Forelimb muscle (tissue), 1 donor: ENCODE results near the gene AQP2. TPM values are rescaled to one million over a fixed set of nuclear protein-coding genes. Genes with fewer than 3 reads are reported as not detected.

Experiments
- DNase-seq: peaks from one replicate; pipeline ENCODE4 v3.0.0-alpha.2; 2013; ENCODE audit warnings: low read depth
- polyA plus RNA-seq: library from polyadenylated mRNA; unstranded; fragments of 120-200 nt; gene quantifications from one replicate; pipeline ENCODE4 v1.2.1, GENCODE V29; 2013; ENCODE audit not compliant: insufficient read length

AQP2 gene
- polyA plus RNA-seq, 1 donor = not detected

DNA sequence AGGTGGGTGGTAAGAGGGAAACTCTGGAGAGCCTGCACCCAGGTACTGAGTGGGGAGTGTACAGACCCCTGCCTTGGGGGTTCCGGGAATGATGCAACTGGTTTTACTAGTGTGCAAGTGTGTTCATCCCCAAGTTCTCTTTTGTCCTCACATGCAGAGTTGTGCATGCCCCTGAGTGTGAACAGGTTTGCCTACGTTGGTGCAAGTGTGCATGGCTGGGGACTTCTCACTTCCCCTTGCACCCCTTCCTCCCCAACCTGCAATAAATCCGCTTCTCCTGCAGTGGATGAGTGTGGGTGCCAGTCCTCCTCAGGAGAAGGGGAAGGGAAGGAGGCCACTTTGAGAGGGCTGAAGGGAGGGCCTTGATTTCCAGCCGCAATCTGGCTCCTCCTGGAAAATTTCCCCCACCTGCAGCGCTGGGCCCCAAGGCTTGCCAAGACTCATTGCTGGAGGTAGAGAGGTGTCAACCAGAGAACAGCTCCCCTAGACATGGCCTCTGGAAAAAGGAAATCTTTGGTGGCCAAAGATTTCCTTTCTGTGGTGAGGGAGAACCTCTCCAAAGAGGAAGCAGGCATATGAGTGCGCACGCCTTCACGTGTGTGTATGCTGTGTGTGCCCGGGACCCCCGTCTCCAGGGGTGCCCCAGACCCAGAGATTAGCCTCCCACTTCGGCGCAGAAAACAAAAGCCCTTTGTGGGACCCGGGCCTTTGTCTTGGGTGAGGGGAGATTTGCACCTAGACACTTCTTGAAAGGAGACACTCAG lies 5.5 kb downstream of the AQP2 start:
- no peak for DNase-seq

DNA sequence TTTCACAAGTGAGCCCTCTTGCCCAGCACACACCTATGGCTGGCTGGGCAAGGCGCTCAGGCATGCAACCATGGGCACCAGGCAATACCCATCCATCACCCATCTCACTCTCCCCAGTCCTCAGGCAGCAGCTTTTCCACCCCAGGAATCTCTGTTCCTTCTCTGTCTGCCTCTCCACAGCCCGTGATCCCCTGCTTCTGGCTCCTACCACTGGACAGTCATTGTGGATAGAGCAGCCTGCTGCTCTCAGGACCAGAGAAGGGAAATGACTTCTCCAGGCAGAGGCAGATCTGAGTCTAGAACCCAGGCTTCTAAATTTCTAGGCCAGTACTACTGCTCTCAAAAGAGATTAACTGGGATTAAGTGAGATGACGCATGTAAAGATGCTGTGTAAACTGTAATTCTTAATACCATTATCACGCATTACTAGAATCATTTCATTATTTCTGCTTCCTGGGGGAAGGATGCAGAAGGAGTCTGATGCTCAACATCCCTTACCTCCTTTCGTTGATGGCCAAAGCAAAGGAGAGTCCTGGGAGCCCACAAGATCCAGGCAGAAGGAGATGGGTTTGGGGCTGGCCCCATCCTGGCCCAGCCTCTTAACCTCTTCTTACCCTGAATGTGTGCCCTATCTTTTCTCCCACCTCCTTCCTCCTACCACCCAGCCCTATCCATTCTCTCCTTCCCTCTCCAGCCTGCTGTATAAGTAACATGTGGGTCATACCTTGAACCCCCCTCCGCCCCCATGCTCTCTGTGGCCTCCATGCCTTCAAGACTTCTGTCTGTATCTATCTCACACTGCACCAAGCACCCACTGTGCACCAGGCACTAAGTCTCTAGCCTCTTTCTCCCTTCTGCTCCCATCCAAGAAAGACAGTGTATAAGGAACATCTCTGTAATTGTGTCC lies 6.4 kb downstream of the AQP2 start:
- no peak for DNase-seq

DNA sequence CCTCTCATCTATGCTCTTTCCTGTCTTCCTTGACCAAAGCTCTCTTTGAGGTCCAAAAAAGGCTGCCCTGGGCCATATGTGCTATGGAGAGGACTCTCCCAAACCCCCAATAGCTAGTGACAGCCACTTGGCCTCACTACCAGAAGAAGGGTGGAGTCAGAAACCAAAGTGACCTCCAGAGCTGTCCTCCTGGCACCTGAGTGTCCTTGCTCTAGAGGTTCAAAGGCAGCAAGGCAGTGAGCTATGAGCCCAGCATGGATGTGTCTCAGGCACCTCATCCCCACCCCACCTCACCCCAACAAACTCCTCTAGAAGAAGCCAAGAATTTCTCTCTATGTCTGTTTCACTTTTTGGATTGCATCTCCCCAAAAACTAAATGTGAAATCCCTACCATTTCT lies 7.0 kb downstream of the AQP2 start:
- no peak for DNase-seq

DNA sequence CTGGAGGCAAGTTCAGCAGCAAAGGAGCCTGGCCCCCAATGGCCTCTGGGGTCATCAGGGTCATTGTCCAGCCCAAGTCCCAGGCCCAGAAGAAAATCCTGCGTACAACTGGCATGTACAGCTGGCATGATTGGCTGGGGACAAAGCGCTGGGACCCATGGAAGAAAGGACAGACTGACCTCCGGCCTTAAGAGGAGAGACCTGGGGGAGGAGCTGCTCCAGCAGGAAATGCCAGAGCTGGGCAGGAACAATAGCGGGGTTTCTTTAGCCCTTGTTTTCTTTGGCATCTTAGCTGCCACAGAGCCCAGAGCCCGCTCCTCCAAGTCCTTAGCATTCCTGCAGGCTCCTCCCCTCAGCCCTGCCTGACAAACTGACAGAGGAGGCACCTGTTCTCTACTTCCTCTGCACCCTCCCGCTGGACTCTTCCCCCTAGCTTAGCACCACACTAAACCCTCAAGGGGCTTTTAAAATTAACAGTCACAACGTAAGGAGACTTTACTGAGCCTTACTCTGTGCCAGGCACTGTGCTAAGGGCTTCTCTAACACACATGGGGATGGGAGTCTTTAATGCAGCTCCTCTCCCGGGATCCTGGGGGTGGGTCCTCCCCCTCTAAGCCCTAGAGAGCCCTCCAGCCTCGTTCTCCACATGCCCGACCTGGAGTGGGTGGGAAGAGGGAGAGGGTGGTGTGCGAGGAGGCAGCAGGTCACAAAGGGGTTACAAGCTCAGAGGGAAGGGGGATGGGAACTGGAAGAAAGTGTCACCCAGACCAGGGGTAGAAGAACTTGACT lies 9.3 kb downstream of the AQP2 start:
- DNase-seq = no peak

DNA sequence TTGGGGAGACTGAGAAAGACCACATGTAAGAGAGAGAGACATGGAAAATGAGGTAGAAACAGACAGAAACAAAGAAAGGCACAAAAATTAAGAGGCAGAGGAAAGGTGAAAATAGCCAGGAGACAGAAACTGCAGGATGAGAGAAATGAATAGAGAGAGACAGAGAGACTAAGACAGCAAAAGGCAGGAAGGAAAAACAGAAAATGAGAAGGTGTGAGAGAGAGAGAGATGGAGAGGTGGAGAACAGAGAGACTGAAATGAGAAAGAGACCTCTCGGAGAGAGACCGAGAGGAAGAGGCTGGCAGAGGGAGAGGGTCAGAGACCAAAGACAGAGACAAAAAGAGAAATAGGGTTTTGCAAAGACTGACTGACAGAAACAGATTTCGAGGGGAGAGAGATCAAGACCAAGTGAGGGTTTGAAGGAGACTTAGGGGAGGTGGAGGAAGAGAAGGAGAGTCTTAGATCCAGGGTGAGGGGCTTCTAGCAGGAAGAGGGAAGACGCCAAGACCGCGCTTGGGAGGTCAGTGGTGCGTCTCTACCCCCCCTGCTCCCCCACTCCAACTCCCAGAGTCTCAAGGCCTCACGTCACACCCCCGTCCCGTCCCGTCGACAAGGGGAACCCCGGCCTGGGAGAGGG lies 10.1 kb downstream of the AQP2 start:
- no peak for DNase-seq

DNA sequence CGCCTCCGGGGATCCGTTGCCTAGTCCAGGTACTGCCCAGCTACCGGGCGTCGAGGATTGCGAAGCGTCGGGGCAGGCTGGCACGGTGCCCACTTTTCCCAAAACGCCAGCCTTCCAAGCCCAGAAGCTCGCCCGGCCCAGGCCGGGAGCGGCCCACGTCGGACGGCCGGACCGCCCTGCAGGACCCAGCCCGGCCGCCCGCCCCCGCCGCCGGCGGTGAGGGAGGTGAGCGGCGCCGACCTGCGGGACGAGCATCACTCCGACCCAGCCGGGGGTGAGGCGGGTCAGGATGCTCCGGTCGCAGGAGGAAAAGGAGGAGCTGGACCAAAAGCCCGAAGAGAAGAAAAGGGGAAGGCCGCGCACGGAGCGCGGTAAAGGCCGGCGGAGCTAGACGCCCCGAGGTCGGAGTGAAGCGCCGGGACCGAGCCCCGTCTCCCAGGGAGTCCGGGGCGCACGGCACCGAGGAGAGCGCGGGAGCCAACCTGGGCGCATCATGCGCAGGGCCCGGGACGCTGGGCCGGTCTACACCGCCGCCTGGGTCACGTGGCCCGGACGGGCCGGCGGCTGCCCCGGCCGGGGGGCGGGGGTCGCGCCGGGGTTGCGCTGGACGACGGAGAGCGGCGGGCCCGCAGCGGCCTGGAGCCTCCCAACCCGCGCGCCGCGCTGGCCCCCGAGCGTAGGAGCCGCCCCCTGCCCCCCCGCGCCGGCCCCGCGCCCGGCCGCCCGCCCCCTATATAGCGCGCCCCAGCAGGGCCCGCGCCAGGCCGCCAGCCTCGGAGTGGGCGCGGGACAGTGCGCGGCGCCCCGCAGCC lies 10.8 kb downstream of the AQP2 start, which contains the start of gene AQP5:
Gene AQP5 (plus strand): TSS at position 762 of the 812 bp plus-strand sequence. CDS start 146 bp downstream, outside the sequence.
- DNase-seq = no peak

DNA sequence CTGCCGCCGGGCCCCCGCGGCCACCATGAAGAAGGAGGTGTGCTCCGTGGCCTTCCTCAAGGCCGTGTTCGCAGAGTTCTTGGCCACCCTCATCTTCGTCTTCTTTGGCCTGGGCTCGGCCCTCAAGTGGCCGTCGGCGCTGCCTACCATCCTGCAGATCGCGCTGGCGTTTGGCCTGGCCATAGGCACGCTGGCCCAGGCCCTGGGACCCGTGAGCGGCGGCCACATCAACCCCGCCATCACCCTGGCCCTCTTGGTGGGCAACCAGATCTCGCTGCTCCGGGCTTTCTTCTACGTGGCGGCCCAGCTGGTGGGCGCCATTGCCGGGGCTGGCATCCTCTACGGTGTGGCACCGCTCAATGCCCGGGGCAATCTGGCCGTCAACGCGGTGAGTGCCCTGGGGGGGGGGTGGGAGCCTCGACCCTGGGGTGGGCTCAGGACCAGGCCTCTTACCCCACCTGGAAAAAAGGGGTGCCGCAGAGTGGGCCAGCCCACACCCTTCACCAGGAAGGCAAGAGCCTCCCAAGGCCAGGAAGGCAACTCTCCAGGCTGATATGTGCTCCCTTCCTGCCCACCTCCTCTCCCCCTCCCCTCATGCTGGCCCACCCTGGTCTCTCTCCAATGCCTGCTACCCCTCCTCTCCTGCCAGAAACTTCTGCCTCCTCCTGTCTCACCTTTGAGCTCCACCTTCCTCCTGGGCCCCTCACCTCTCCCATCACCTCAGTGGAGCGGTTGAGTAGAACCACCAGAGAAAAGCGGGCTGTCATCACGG lies 11.6 kb downstream of the AQP2 start:
- no peak for DNase-seq

DNA sequence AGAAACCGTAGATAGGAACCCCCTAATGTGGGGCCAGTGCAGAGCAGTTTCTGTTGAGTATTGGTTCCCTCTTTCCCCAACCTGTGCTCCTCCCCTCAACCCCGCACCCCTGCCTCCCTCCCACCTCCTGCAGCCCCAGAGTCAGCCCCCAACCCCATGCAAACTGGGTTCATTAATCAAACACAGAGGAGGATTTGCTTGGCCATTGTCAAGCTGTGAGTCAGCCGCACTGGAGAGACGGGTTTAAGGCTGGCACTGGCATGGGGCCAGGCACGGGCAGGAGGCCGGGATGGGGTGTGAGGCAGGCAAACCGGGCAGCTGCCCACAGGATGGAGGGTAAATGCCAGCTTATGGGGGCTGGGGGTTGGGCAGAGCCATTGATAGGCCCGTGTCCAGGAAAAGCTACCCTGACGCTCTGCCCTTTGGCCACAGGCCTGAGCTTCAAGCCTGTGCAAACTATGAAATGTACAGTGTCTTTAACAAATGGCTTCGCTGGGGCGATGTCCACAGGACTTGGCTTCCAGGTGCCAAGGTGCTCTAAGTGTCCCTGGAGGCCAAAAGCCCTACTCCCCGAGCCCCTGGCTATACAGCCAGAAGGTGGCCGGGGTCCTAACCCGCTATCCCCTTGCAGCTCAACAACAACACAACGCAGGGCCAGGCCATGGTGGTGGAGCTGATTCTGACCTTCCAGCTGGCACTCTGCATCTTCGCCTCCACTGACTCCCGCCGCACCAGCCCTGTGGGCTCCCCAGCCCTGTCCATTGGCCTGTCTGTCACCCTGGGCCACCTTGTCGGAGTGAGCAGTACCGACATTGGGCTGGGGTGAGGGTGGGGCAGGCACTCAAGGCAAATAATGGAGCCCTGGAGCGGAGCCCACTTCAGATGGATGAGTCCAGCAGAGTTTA lies 12.6 kb downstream of the AQP2 start:
- DNase-seq = no peak

DNA sequence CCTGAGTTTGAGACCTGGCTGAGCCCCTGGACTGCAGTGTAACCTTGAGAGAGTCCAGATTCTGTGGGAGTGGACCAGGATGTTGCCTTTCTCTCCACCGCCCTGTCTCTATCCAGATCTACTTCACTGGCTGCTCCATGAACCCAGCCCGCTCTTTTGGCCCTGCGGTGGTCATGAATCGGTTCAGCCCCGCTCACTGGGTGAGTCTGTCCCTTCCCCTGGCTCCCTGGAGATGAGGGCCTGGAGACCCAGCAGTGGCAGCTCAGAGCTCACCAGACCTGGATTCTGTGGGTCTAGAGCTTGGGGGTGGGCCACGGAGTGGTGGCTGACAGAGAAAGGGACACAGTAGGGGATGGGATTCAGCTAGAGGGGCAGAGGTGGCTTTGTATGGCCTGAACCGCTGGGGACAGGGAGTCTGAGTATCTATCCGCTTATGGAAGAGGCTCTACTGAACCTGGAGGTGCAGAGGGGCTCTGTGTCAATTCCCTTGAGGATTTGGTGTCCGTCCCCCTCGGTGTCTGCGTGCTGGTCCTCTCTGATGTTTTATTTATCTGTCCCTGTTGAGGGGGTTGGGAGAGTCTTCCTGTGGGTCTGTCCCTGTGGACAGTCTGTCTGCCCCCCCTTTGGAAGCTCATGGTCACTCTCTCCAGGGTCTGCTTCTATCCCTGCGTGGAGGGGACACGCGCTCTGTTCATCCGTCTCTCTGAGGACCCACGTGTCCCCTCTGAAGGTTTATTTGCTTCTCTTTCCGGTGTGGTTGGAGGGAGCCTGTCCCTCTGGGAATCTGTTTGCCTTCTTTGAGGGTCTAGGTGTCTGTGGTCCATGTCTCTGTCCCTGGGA lies 13.7 kb downstream of the AQP2 start:
- no peak for DNase-seq

DNA sequence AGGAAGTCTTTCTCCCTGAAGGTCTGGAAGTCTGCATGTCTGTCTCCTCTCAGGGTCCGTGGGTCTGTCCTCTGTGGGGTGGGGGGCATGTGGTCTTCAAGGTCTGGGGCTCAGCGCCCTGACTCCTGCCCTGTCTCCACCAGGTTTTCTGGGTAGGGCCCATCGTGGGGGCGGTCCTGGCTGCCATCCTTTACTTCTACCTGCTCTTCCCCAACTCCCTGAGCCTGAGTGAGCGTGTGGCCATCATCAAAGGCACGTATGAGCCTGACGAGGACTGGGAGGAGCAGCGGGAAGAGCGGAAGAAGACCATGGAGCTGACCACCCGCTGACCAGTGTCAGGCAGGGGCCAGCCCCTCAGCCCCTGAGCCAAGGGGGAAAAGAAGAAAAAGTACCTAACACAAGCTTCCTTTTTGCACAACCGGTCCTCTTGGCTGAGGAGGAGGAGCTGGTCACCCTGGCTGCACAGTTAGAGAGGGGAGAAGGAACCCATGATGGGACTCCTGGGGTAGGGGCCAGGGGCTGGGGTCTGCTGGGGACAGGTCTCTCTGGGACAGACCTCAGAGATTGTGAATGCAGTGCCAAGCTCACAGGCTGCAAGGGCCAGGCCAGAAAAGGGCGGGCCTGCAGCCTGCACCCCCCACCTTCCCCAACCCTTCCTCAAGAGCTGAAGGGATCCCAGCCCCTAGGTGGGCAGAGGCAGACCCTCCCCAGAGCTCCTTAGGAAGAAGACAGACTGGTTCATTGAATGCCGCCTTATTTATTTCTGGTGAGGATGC lies 14.5 kb downstream of the AQP2 start:
- no peak for DNase-seq

DNA sequence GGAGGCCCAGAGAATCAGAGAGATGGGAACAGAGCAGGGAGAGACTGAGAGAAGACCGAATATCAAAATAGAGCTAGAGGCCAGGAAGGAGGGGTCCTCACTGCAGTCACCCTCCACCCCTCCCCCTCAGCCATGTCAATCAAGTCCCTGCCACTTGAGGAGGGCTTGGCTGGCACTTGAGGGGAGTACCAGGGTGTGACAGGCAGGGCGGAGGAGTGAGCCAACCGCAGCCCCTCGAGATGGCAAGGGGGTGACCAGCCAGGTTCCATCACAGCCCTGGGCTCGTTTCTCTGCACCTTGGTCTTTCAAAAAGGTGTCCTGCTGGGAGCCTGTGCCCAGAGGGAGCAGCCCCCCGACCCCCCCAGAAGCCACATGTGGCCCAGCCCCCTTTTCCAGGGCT lies 15.3 kb downstream of the AQP2 start:
- no peak for DNase-seq

DNA sequence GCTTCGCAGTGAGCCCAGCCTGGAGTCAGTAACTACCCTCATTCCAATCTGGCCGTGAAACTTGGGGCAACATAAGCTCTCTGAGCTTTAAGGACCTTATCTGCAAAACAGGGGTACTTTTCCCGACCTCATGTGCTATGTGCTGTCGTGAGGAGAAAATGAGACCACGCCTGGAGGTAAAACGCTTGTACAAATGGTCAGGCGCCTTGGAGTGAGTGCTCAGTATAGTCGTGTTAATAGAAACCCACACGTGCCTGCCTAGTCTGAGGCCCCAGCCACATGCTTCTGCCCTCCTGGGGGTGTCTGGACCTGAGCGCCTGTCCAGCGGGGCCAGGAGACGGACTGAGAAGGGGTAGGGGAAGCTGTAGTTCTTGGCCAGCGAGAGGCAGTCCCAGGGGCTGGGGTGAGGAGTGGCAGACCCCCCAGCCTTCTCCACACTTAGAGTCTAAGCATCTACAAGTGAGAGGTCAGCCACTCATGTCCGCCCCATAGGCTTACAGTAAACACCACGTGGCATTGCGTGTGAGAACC lies 16.0 kb downstream of the AQP2 start:
- no peak for DNase-seq

DNA sequence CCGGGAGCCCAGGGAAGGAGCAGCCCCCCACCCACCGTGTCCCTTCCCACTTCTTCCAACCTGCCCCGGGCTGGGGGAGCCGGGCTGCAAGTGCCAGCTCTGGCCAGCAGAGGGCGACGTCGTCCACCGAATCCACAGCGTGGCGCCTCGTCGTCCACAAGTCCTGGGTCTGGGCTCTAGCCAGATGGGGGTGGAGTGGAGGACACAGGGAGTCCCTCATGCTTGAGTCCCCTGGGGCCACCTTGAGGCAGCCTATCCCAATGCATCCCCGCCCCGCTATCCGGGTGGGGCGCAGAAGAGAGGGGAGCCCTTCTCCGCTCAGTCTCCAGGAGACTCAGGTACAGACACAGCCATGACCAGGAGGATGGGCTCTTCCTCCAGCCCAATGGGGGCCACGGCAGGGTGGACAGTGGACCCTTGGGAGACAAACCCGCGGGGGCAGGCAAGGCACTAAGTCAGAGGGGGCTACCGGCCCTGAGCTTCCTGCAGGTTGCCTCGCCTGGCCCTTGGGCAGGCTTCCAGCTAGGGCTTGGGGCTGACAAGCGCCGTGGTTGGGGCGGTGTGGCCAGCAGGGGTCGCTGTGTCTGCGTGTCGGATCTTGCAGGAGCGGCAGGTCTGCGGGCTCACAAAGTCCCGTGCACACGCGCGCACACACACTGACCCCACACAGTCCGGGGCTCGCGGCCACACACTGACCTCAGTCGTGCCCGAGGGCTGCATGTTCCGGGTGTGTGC lies 16.7 kb downstream of the AQP2 start:
- DNase-seq = no peak

DNA sequence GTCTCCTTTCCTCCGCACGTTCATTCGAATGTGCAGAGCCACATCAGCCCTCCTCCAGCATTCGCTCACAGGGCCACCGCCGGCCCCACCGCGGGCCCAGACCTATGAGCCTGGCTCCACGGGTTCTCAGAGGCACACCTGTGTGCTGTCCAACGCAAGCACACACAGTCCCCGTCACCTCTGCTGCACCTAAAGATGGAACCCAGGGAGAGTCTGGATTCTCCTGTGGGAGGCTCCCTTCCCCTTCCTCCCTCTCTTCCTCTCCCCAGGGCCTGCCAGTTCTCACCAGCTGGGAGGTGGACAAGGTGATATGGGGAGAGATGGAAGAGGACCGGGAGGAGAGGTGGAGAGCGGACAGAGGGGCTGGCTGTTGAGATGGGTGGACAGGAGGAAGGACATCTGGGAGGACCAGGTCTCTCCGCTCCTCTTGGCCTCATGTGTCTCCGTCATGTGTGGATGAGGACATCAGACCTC lies 17.3 kb downstream of the AQP2 start:
- DNase-seq = no peak

DNA sequence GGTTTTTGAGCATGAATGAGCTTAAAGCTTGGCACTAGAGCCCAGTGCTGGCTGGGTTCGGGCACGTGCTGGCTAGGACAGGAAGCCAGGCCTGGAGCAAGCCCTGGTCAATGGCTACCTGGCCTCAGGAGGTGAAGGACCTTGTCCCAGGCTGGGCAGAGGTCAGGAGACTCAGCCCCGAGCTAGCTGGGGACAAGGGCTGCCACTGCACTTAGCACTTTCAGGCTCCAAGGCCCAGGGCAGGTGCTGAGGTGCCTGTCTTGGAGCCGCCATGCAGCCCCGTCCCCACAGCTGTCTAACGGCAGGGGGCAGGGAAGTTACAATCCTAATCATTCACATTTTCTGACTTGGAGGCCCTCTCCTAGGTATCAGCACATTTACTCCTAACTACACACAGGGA lies 17.9 kb downstream of the AQP2 start:
- no peak for DNase-seq

DNA sequence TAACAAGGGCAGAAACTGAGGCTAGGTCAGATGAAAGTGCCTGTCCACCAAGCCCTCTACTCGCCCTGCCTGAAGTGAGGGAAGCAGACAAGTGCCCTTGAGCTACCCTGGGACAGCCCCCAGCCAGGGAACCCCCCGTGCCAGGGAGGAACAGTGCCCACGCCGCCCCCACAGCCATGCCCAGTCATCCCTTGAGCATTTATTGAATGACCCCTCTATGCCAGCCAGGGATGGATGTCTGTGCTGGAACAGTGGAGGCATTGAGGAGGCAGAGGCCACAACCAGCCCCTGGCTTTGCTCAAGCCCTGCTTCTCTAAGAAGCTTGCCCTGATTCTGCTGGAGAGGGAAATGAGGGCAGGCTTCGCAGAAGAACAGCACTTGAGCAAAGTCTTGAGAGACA lies 18.5 kb downstream of the AQP2 start:
- DNase-seq = no peak
